ENCODE data around the gene MYRFL. TPM values are rescaled to one million over a fixed set of nuclear protein-coding genes. Genes with fewer than 3 reads are reported as not detected.
"Not testable (repeated sequence)": the region's sequence is repeated elsewhere in the genome, so short reads cannot be mapped to it uniquely, and the experiment has no call there.

The MYRFL gene
- total RNA-seq, 1 donor from 2014 or later, result 0.32 TPM

GRCh38 chr12:69837657-69838415 is 12.8 kb downstream of the MYRFL start:
- intact Hi-C loops (cut with DNase I), result no loop called here
- no peak for DNase-seq (ENCODE audit: low spot score)

- intact Hi-C loops (cut with DNase I), result no loop called here
- DNase-seq (ENCODE audit: low spot score), result no peak
Observed at GRCh38 chr12:69840727-69841126, 15.7 kb downstream of the MYRFL start.

- DNase-seq (ENCODE audit: low spot score), result no peak
- intact Hi-C loops (cut with DNase I), result no loop called here
Observed at GRCh38 chr12:69843608-69844007, 18.6 kb downstream of the MYRFL start.

- intact Hi-C loops (cut with DNase I), result no loop called here
- DNase-seq (ENCODE audit: low spot score), result no peak
Observed at GRCh38 chr12:69844416-69844815, 19.4 kb downstream of the MYRFL start.

- intact Hi-C loops (cut with DNase I), result no loop called here
- DNase-seq (ENCODE audit: low spot score), result no peak
Observed at GRCh38 chr12:69844836-69845235, 19.8 kb downstream of the MYRFL start.

GRCh38 chr12:69846976-69847375 is 21.9 kb downstream of the MYRFL start:
- intact Hi-C loops (cut with DNase I), result no loop called here
- no peak for DNase-seq (ENCODE audit: low spot score)

GRCh38 chr12:69851976-69852375 is 26.9 kb downstream of the MYRFL start:
- intact Hi-C loops (cut with DNase I), result no loop called here
- no peak for DNase-seq (ENCODE audit: low spot score)

- DNase-seq (ENCODE audit: low spot score); intact Hi-C loops (cut with DNase I): not testable (repeated sequence)
Observed at GRCh38 chr12:69853176-69853961, 28.3 kb downstream of the MYRFL start.

- no peak for DNase-seq (ENCODE audit: low spot score)
- intact Hi-C loops (cut with DNase I), result no loop called here
Observed at GRCh38 chr12:69866698-69867097, 41.7 kb downstream of the MYRFL start.

GRCh38 chr12:69868695-69869094 is 43.7 kb downstream of the MYRFL start:
- intact Hi-C loops (cut with DNase I), result no loop called here

GRCh38 chr12:69872804-69873203 is 47.8 kb downstream of the MYRFL start:
- DNase-seq (ENCODE audit: low spot score), result no peak
- intact Hi-C loops (cut with DNase I), result no loop called here

More at GRCh38 chr12:69868695-69869094, 43.7 kb downstream of the MYRFL start:
- no peak for DNase-seq (ENCODE audit: low spot score)

- no peak for DNase-seq (ENCODE audit: low spot score)
- intact Hi-C loops (cut with DNase I), result no loop called here
Observed at GRCh38 chr12:69873429-69873828, 48.4 kb downstream of the MYRFL start.

- no peak for DNase-seq (ENCODE audit: low spot score)
- intact Hi-C loops (cut with DNase I), result loop anchor here (5.0 kb wide), 1 partner anchor 848 kb away; no protein-coding TSS in a partner anchor
Observed at GRCh38 chr12:69874606-69875005, 49.6 kb downstream of the MYRFL start.

- intact Hi-C loops (cut with DNase I), result loop anchor here (5.0 kb wide), 1 partner anchor 847 kb away; no protein-coding TSS in a partner anchor
- no peak for DNase-seq (ENCODE audit: low spot score)
Observed at GRCh38 chr12:69875416-69875935, 50.4 kb downstream of the MYRFL start.

- DNase-seq (ENCODE audit: low spot score), result no peak
- intact Hi-C loops (cut with DNase I), result loop anchor here (5.0 kb wide), 1 partner anchor 843 kb away; no protein-coding TSS in a partner anchor
Observed at GRCh38 chr12:69879007-69879960, 54.3 kb downstream of the MYRFL start.

- DNase-seq (ENCODE audit: low spot score), result no peak
- intact Hi-C loops (cut with DNase I), result loop anchor here (5.0 kb wide), 1 partner anchor 697 kb away; no protein-coding TSS in a partner anchor
Observed at GRCh38 chr12:69880571-69880970, 55.5 kb downstream of the MYRFL start.

GRCh38 chr12:69881771-69882170 is 56.7 kb downstream of the MYRFL start:
- intact Hi-C loops (cut with DNase I), result loop anchor here (5.0 kb wide), 1 partner anchor 696 kb away; no protein-coding TSS in a partner anchor

GRCh38 chr12:69884386-69884785 is 59.4 kb downstream of the MYRFL start:
- no peak for DNase-seq (ENCODE audit: low spot score)
- intact Hi-C loops (cut with DNase I), result loop anchor here (5.0 kb wide), 1 partner anchor 693 kb away; no protein-coding TSS in a partner anchor

More at GRCh38 chr12:69881771-69882170, 56.7 kb downstream of the MYRFL start:
- DNase-seq (ENCODE audit: low spot score), result no peak

- intact Hi-C loops (cut with DNase I), result no loop called here
- DNase-seq (ENCODE audit: low spot score), result no peak
Observed at GRCh38 chr12:69885658-69886057, 60.6 kb downstream of the MYRFL start.
